ENCODE data around the gene ARHGEF25.

ARHGEF25 gene

DNA sequence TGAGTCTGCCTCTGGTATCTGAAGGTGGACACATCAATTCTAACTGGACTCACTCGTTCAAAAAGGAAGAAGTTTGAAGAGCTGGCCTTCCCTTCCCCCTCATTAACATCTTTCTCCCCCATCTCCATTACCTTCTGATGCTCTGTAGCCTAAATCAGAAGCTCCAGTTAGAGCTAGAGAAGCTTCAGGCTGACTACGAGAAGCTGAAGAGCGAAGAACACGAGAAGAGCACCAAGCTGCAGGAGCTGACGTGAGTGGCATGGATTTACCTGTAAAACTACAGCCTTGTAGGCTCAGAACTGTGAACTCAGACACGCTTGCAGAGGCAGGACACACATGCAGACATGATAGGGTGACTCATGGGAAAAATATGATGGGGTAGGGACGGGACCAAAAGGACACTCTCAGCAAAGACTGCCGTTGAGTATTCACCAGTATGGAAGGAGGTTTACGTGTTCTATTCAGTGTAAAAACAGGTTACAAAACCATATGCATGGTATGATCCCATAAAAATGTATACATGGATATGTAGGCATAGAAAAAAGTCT lies 34.5 kb upstream of the ARHGEF25 start:
- Histone ChIP-seq H3K27me3 (replicated peaks; ENCODE audit: control insufficient read depth, insufficient read depth, low read length, poor library complexity, severe bottlenecking) (no peaks in the 10 kb centered on the region), H3K36me3 (ENCODE audit: control insufficient read depth, insufficient read depth, low read length) (no peaks in the 10 kb centered on the region), H3K4me1 (ENCODE audit: control insufficient read depth, insufficient read depth, low read length, poor library complexity, severe bottlenecking) (no peaks in the 10 kb centered on the region), H3K4me3 (ENCODE audit: insufficient read depth, low read depth, low read length, poor library complexity, severe bottlenecking) (no peak overlapping the region), H3K27ac (ENCODE audit: insufficient read depth, low read length, poor library complexity, severe bottlenecking) (no peak overlapping the region), H3K9me3 (ENCODE audit: control insufficient read depth, low read length) (no peaks in the 10 kb centered on the region)
- DNase-seq, result no peak

DNA sequence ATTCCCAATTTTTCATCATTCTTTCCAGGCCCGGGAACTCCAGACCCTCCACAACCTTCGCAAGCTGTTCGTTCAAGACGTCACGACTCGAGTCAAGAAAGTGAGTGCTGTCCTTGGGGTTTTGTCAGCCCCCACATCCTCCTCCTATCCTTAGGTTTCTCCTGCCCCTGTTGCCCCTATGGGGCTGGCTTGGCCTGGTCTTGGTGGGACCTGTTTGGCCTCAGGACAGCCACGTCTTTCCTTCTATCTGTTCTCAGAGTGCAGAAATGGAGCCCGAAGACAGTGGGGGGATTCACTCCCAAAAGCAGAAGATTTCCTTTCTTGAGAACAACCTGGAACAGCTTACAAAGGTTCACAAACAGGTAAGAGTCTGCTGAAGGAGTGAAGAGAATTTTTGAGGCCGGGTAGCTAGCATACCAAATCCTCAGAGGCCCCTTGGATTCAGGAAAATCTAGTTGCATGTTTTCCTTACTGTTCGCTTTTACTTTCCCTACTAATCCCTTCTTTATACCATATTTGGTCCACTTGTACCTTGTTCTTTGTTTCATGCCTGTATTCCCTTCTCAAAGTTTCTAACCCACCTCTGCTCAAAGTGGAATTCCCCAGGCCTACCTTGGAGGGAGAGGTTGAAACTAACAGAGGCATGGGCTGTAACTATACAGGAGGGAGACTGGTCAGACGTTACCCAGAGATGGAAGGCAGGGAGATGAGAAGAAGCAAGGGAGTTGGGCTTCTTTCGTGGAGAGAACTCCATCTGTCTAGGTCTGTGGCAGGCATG lies 33.1 kb upstream of the ARHGEF25 start:
- Histone ChIP-seq H3K4me3 (ENCODE audit: insufficient read depth, low read depth, low read length, poor library complexity, severe bottlenecking) (no peak overlapping the region), H3K27me3 (replicated peaks; ENCODE audit: control insufficient read depth, insufficient read depth, low read length, poor library complexity, severe bottlenecking) (no peaks in the 10 kb centered on the region), H3K4me1 (ENCODE audit: control insufficient read depth, insufficient read depth, low read length, poor library complexity, severe bottlenecking) (no peaks in the 10 kb centered on the region), H3K36me3 (ENCODE audit: control insufficient read depth, insufficient read depth, low read length) (no peaks in the 10 kb centered on the region), H3K27ac (ENCODE audit: insufficient read depth, low read length, poor library complexity, severe bottlenecking) (no peak overlapping the region), H3K9me3 (ENCODE audit: control insufficient read depth, low read length) (no peaks in the 10 kb centered on the region)
- DNase-seq, result no peak

DNA sequence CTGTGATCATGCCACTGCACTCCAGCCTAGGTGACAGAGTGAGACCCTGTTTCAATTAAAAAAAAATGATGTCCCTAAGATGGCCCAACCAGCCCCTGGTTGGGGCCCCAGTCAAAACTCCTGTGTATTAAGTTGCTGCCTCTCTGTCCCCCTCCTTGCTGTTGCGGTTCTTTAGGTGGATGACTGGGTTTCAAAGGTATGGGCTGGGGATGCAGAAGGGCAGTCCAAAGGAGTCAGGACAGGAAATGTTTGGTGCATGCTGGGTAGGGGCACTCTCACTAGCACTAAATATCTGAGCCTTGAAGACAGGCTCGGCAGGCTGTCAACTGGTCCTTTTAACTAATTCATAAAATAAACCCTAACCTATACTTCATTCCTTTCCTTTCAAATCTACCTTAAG lies 32.2 kb upstream of the ARHGEF25 start:
- Histone ChIP-seq H3K27me3 (replicated peaks; ENCODE audit: control insufficient read depth, insufficient read depth, low read length, poor library complexity, severe bottlenecking) (no peaks in the 10 kb centered on the region), H3K36me3 (ENCODE audit: control insufficient read depth, insufficient read depth, low read length) (no peaks in the 10 kb centered on the region)

DNA sequence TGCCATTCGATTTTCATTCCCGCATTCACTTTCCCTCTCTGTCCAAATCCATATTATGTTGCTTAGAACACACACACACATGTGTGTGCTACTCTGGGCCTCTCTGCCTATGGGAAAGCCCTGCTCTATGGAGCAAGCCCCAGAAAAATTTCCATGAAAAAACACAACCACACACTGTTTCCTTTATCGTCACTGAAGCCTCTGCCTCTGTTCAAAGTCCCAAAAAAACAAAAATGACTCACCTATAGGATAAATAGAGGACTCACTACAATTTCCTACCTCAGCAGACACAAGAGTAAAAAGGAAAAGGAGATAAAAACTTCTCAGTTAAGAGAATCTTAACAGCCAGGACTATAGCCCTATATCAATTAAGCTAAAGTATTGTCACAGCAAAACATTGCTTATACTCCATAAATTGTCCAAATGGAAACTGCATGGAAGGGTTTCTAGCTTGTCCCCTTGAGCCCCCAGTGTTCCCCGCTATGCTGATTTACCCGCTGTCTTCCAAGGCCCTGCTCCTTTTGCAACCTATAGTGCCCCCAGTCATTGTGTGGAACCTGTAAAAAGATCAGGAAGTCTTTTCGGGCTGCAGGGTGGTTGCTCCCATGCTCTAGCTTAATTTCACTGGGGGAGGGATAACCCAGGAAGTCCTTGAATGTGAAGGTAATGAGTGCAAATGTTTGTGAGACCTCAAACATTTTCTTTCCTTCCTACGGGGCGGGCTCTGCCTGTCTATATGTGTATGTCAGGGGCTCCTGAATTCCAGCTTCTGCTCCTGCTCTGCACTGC lies 31.4 kb upstream of the ARHGEF25 start:
- no peak for DNase-seq
- Histone ChIP-seq H3K4me1 (ENCODE audit: control insufficient read depth, insufficient read depth, low read length, poor library complexity, severe bottlenecking) (no peaks in the 10 kb centered on the region), H3K9me3 (ENCODE audit: control insufficient read depth, low read length) (no peaks in the 10 kb centered on the region), H3K36me3 (ENCODE audit: control insufficient read depth, insufficient read depth, low read length) (no peaks in the 10 kb centered on the region), H3K27me3 (replicated peaks; ENCODE audit: control insufficient read depth, insufficient read depth, low read length, poor library complexity, severe bottlenecking) (no peaks in the 10 kb centered on the region), H3K4me3 (ENCODE audit: insufficient read depth, low read depth, low read length, poor library complexity, severe bottlenecking) (no peak overlapping the region), H3K27ac (ENCODE audit: insufficient read depth, low read length, poor library complexity, severe bottlenecking) (no peak overlapping the region)

More for the DNA sequence above, 32.2 kb upstream of the ARHGEF25 start:
- no peak for DNase-seq
- H3K4me1 ChIP-seq (ENCODE audit: control insufficient read depth, insufficient read depth, low read length, poor library complexity, severe bottlenecking), result no peaks in the 10 kb centered on the region
- no peak overlapping the region for H3K4me3 ChIP-seq (ENCODE audit: insufficient read depth, low read depth, low read length, poor library complexity, severe bottlenecking)
- H3K27ac ChIP-seq (ENCODE audit: insufficient read depth, low read length, poor library complexity, severe bottlenecking), result no peak overlapping the region
- no peaks in the 10 kb centered on the region for H3K9me3 ChIP-seq (ENCODE audit: control insufficient read depth, low read length)

DNA sequence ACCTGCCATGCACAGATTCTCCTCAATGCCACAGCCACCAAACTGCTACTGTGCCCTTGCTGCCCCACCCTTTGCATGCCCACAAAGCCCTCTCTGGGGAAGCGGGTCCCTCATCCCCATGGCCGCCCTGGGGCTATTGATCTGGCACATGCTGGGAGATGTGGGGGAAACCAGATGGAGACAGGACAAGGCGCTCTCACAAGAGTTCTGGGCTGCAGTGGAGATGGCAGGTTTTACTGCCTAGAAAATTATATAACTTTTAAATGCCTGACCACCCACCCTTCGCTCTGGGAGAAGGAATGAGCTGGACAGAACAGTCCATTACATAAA lies 30.8 kb upstream of the ARHGEF25 start:
- DNase-seq, result no peak
- no peaks in the 10 kb centered on the region for H3K4me1 ChIP-seq (ENCODE audit: control insufficient read depth, insufficient read depth, low read length, poor library complexity, severe bottlenecking)
- no peak overlapping the region for H3K27ac ChIP-seq (ENCODE audit: insufficient read depth, low read length, poor library complexity, severe bottlenecking)
- H3K4me3 ChIP-seq (ENCODE audit: insufficient read depth, low read depth, low read length, poor library complexity, severe bottlenecking), result no peak overlapping the region
- no peaks in the 10 kb centered on the region for H3K27me3 ChIP-seq (replicated peaks; ENCODE audit: control insufficient read depth, insufficient read depth, low read length, poor library complexity, severe bottlenecking)
- H3K9me3 ChIP-seq (ENCODE audit: control insufficient read depth, low read length), result no peaks in the 10 kb centered on the region
- H3K36me3 ChIP-seq (ENCODE audit: control insufficient read depth, insufficient read depth, low read length), result no peaks in the 10 kb centered on the region

DNA sequence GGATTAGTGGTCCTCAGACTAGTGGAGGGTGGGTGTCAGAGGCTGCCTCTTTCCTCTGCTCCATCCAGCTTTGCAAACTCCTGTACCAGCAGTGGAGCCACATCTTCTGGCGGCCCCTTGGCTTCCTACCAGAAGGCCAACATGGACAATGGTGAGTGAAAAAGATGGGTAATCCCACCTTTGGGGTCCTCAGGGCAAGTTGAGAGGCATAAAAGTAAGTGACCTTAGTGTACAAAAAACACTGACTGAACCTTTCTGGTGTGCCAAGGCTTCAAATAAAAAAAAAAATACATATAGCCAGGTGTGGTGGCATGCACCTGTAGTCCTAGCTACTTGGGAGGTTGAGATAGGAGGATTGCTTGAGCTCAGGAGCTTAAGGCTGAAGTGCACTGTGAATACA lies 29.4 kb upstream of the ARHGEF25 start:
- Histone ChIP-seq H3K27me3 (replicated peaks; ENCODE audit: control insufficient read depth, insufficient read depth, low read length, poor library complexity, severe bottlenecking) (no peaks in the 10 kb centered on the region), H3K4me3 (ENCODE audit: insufficient read depth, low read depth, low read length, poor library complexity, severe bottlenecking) (no peak overlapping the region), H3K36me3 (ENCODE audit: control insufficient read depth, insufficient read depth, low read length) (no peaks in the 10 kb centered on the region), H3K4me1 (ENCODE audit: control insufficient read depth, insufficient read depth, low read length, poor library complexity, severe bottlenecking) (no peaks in the 10 kb centered on the region), H3K9me3 (ENCODE audit: control insufficient read depth, low read length) (no peaks in the 10 kb centered on the region), H3K27ac (ENCODE audit: insufficient read depth, low read length, poor library complexity, severe bottlenecking) (no peak overlapping the region)
- no peak for DNase-seq

DNA sequence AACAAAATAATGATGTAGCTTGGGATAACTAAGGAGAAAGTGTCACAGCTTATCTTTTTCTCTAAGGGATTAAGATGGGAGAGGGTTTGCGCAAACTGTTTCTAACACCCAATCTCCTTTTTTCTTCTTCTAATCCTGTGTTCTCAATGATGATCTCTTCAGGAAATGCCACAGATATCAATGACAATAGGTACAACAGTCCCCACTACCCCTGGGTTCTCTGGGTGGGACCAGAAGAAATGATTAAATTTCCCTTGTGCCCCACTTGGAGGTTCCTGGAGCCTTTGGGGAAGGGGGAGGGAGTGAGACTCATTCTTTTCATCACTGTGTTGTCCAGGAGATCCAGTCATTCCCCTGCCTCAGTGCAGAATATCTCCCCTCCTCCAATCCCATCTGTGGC lies 28.8 kb upstream of the ARHGEF25 start:
- Histone ChIP-seq H3K4me3 (ENCODE audit: insufficient read depth, low read depth, low read length, poor library complexity, severe bottlenecking) (no peak overlapping the region), H3K27ac (ENCODE audit: insufficient read depth, low read length, poor library complexity, severe bottlenecking) (no peak overlapping the region), H3K4me1 (ENCODE audit: control insufficient read depth, insufficient read depth, low read length, poor library complexity, severe bottlenecking) (no peaks in the 10 kb centered on the region), H3K36me3 (ENCODE audit: control insufficient read depth, insufficient read depth, low read length) (no peaks in the 10 kb centered on the region), H3K27me3 (replicated peaks; ENCODE audit: control insufficient read depth, insufficient read depth, low read length, poor library complexity, severe bottlenecking) (no peaks in the 10 kb centered on the region), H3K9me3 (ENCODE audit: control insufficient read depth, low read length) (no peaks in the 10 kb centered on the region)
- DNase-seq, result no peak

DNA sequence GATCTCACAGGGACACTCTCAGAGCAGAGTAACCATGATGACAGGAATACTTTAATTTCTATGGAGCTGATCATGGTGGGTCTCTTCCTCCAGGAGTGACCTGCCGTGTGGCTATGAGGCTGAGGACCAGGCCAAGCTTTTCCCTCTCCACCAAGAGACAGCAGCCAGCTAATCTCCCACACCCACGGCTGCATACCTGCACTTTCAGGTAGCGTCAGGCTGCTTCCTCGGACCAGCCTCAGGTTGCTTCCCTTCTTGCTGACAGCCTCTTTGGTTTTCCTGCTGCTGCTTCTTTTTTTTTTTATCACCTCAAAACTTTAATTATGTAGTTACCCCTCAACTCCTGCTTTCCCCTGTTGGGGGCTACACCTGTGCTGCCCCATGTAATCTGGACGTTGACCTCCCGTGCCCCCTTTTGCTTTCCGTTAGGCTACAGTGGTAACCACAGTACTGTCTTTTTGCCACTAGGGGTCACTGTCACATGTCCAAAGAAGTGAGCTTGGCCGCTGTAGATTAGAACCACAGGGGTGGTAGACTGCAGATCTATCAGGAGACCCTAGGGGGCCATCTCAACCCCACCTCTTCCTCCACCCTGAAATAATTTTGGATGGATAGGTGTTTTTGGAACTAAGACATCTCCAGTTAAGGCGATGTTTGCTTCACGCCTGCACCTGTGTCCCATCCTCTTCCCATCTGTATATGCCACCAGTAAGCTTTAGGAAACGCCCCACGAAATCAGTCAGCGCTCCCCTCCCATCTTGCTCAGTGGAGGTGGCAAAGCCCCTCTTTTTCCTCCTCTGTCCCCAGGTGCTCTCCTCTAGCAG lies 28.0 kb upstream of the ARHGEF25 start:
- no peaks in the 10 kb centered on the region for H3K36me3 ChIP-seq (ENCODE audit: control insufficient read depth, insufficient read depth, low read length)

DNA sequence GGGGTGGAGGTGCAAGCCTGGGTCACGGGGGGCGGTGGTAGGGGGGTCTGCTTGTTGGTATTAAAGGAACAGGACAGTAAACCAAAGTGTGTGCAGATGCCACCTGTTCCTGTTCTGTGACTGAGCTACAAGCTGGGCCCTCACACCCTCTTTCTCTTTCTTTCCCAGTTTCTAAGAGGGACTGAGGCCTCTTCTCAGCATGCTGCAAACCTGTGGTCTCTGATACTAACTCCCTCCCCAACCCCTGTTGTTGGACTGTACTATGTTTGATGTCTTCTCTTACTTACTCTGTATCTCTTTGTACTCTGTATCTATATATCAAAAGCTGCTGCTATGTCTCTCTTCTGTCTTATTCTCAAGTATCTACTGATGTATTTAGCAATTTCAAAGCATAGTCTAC lies 27.2 kb upstream of the ARHGEF25 start:
- Histone ChIP-seq H3K4me3 (ENCODE audit: insufficient read depth, low read depth, low read length, poor library complexity, severe bottlenecking) (no peak overlapping the region), H3K27me3 (replicated peaks; ENCODE audit: control insufficient read depth, insufficient read depth, low read length, poor library complexity, severe bottlenecking) (no peaks in the 10 kb centered on the region), H3K36me3 (ENCODE audit: control insufficient read depth, insufficient read depth, low read length) (no peaks in the 10 kb centered on the region), H3K27ac (ENCODE audit: insufficient read depth, low read length, poor library complexity, severe bottlenecking) (no peak overlapping the region), H3K9me3 (ENCODE audit: control insufficient read depth, low read length) (no peaks in the 10 kb centered on the region), H3K4me1 (ENCODE audit: control insufficient read depth, insufficient read depth, low read length, poor library complexity, severe bottlenecking) (no peaks in the 10 kb centered on the region)
- DNase-seq, result no peak

More for the DNA sequence above, 28.0 kb upstream of the ARHGEF25 start:
- DNase-seq, result peak; percentile 39 to 58 (median 49)
- Histone ChIP-seq H3K27me3 (replicated peaks; ENCODE audit: control insufficient read depth, insufficient read depth, low read length, poor library complexity, severe bottlenecking) (no peaks in the 10 kb centered on the region), H3K4me3 (ENCODE audit: insufficient read depth, low read depth, low read length, poor library complexity, severe bottlenecking) (no peak overlapping the region), H3K27ac (ENCODE audit: insufficient read depth, low read length, poor library complexity, severe bottlenecking) (no peak overlapping the region), H3K9me3 (ENCODE audit: control insufficient read depth, low read length) (no peaks in the 10 kb centered on the region), H3K4me1 (ENCODE audit: control insufficient read depth, insufficient read depth, low read length, poor library complexity, severe bottlenecking) (no peaks in the 10 kb centered on the region)
